GM12873 (cell line): ENCODE results near the gene MED12L.

Experiments
- TF ChIP-seq, protein P1 (sequence below): IDR thresholded peaks from 2 replicates; pipeline ENCODE4 v1.5.1; 2012; ENCODE audit warnings: low read depth, mild to moderate bottlenecking, moderate library complexity, low read length, control low read depth; ENCODE audit not compliant: insufficient read depth; ENCODE audit errors: missing control alignments

MED12L gene

DNA sequence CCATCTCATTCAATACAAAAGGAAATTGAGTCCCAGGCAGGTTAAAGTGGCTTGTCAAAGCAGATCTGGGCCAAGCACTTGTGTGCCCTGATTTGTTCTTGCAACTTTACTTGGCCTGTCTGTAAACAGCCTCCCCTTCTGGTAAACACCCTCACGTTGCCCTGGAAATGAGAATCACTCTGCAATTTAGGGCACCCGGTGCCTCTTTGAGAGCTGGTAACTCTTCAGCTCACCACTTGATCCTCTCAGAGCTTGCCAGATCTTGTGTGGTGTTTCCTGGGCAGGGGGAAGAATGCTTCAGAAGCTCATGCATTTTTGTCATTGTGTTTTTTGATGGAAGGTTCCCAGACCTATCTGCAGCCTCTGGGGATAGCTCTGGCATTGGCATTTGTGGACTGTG is 11.3 kb downstream of the MED12L start:
- TF ChIP-seq, protein P1, sequence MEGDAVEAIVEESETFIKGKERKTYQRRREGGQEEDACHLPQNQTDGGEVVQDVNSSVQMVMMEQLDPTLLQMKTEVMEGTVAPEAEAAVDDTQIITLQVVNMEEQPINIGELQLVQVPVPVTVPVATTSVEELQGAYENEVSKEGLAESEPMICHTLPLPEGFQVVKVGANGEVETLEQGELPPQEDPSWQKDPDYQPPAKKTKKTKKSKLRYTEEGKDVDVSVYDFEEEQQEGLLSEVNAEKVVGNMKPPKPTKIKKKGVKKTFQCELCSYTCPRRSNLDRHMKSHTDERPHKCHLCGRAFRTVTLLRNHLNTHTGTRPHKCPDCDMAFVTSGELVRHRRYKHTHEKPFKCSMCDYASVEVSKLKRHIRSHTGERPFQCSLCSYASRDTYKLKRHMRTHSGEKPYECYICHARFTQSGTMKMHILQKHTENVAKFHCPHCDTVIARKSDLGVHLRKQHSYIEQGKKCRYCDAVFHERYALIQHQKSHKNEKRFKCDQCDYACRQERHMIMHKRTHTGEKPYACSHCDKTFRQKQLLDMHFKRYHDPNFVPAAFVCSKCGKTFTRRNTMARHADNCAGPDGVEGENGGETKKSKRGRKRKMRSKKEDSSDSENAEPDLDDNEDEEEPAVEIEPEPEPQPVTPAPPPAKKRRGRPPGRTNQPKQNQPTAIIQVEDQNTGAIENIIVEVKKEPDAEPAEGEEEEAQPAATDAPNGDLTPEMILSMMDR: no peak

DNA sequence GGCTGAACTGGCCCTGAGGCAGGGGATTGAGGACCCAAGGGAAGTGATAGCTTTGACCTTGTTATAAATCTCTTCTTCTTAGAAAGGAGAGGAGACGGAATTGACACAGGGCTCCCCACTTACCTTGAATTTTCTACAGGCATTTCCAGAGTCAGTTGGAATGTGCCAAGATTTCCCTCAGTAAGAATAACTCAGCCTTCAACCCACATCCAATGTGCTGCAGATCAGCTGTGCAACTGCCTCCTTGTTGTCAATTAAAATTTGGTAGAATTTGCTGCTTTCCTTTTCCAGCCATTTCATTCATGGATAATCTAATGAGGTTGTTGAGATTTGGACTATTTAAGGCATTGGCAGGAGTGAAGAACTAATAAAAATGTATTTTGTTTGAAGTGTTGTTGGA is 14.6 kb downstream of the MED12L start:
- TF ChIP-seq, protein P1: no peak

DNA sequence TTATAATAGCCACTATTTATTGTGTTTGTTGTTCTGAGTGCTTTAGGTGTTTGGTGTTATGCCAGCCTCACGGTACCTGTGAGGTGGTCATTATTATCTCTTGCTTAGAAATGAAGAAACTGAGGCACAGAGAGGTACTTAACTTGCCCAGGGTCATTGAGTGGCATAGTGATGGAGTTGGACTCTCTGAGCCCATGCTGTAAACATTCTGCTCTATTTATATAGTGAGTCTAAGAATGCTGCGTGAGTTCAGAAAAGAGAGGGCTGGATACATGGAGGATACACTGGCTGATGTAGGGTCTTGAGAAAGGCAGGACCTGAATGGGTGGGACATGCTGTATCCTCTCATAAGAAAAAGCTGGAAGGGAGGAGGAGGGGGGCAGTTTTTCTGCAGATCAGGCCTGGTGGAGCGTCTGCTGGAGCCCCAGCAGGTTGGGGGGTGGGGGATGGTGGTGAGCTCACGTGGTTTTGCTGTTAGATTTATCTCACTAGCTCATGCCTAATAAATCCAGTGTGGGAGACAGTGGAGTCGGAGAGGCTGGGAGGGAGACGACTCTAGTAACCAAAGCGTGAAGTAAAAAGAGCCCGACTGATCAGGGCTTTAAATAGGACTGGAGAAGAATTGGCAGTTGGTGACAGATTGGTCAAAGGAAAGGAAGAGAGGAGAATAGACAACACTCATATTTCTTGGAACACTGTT is 16.0 kb downstream of the MED12L start:
- TF ChIP-seq, protein P1: no peak

DNA sequence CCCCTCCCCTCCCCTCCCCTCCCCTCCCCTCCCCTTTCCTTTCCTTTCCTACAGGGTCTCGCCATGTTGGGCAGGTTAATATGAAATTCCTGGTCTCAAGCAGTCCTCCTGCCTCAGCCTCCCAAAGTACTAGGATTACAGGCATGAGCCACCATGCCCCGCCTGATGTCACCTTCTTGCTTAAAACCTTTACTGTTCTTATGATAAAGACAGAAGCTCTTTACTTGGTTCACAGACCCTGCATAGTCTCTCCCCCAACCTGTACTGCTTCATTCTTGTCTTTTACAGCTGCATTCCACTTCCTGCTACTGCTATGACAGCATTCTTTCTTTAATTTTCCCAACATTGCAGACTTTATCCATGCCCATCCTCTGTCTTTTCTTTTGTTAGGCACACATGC is 20.8 kb downstream of the MED12L start:
- TF ChIP-seq, protein P1: no peak

DNA sequence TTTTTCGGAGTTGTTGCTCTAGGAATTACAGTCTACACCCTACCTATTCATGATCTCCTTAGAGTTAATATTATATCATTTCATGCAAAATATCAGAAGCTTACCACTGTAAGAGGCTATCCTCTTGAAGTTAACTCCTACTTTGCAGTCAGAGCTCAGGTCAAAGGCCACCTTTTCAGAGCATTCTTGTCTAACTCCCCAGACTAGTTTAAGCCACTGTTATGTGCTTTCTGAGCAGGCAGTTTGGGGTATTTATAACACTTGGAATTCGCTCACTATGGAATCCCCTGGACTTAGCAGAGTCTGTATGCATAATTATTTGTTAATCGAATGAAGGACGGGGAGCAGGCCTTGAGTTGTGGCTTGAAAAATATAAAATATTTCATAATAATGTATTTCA is 21.7 kb downstream of the MED12L start:
- TF ChIP-seq, protein P1: no peak

DNA sequence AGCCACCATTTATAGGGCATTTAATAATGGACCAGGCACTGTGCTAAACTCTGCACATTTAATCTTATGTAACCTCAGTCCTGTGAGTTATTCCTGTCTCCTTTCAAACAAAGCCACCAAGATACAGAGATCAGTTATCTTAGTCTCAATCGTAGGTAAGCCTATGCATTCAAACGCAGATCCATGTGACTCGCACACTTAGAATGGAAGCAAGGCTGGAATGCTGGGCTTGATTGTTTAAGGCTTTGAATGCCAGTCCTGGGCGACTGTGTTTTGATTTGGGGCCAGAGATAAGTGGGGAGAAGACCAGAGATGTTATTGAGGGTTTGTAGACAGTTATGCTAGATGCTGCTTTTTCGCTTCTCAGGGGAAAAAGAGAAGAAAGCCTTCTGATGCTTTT is 22.2 kb downstream of the MED12L start:
- TF ChIP-seq, protein P1: no peak

DNA sequence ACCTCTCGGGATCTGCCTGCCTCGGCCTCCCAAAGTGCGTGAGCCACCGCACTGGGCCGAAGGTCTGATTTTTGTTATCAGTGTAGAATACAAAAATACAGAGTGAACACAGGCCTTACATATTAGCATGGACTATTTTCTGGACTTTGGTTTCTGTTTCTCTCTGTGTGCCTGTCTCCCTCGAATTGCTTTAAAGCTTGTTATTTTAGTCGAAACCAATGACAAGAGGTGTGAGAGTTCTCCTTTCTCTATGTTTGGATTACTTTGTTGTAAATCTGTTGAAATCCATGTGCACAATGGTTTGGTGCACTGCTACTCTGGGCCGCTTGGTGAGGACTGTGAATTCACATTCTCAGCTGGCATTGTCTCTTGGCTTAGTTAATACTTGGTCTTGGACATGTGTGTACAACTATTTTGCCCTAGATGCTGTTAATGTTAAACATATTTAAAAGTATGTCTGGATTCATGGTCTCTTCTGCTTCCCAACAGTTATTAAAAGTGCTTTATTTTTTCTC is 23.9 kb downstream of the MED12L start:
- TF ChIP-seq, protein P1: no peak

DNA sequence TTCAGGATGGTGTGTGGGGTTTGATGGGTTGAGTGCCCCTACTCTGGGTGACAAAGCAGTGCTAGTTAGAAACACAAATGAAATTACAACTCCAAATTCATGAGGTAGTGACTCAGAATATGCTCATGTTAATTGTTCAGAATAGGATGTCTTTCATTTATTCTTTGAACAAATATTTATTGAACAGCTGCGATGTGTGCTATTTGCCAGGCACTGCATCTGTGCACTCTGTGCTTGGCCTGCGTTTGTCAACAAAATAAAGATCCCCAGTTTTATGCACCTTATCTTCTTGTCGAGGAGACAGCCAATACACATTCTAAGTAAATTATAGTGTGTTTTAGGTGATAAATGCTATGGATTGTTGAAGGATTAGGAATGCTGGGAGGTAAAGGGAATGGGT is 27.3 kb downstream of the MED12L start:
- TF ChIP-seq, protein P1: no peak
